HepG2 (cell line): Measurements from ENCODE around the gene NACAD. TPM values are rescaled to one million over a fixed set of nuclear protein-coding genes. Genes with fewer than 3 reads are reported as not detected.
"Not testable (repeated sequence)": the region's sequence is repeated elsewhere in the genome, so short reads cannot be mapped to it uniquely, and the experiment has no call there.

Experiments used
- ATAC-seq: fragments of 200-7000 bp; cut with Tn5 transposase; 3 replicates; pipeline ENCODE4 v1.9.1; 2020; ENCODE audit warnings: mild to moderate bottlenecking, moderate library complexity
- BruUV-seq: library from RNA; stranded (reverse); fragments of 400-500 nt; replicated peaks from 2 replicates; lab custom pipeline; 2021; lab: Mats Ljungman, UMichigan
- CTCF ChIA-PET: fragments of 300-600 bp; formaldehyde crosslinking; extraction: SDS; loops from one replicate; lab custom pipeline; 2021; ENCODE audit warnings: low total read pairs, inconsistent platforms, low intra/inter-chr PET ratio; lab: Yijun Ruan, JAX
- POLR2A ChIA-PET: fragments of 350-600 bp; sonication (Branson Sonifier 250); formaldehyde crosslinking; loops from one replicate; lab custom pipeline; 2020; ENCODE audit warnings: antibody characterized with exemption, inconsistent platforms; lab: Yijun Ruan, JAX
- DNase-seq: peaks from one replicate; pipeline ENCODE4 v3.0.0-alpha.2; 2015; ENCODE audit warnings: low spot score
- FAIRE-seq: peaks from 3 replicates; lab custom pipeline; 2011; peaks lifted over from hg19 to GRCh38; lab: Jason Lieb, UNC
- H2AFZ ChIP-seq: one replicate; pipeline ENCODE4 v1.6.1; 2011; ENCODE audit warnings: low read length, inconsistent platforms
- H3K27ac ChIP-seq: fragments of 300-600 bp; 3 replicates; pipeline ENCODE4 v1.8.0; 2011; ENCODE audit warnings: mixed run types, mild to moderate bottlenecking, mixed read lengths, low read length, inconsistent platforms; ENCODE audit not compliant: insufficient read depth; ENCODE audit errors: extremely low read length
- H3K27me3 ChIP-seq, 2 experiments: fragments of 200-600 bp in 1 of 2; 2 replicates in 1 of 2; 3 replicates in 1 of 2; pipeline versions ENCODE4 v1.6.0 to v1.8.0; 2011; ENCODE audit warnings: low read length in 2 of 2, mild to moderate bottlenecking in 2 of 2, moderate library complexity in 2 of 2, inconsistent platforms in 1 of 2; ENCODE audit not compliant: insufficient read depth in 2 of 2, control insufficient read depth in 1 of 2
- H3K36me3 ChIP-seq, 2 experiments: fragments of 200-600 bp in 1 of 2; replicated peaks in 1 of 2; 2 replicates in 1 of 2; 3 replicates in 1 of 2; pipeline versions ENCODE4 v1.5.1 to v1.8.0; 2011; ENCODE audit warnings: low read length in 2 of 2, inconsistent platforms in 1 of 2; ENCODE audit not compliant: insufficient read depth in 2 of 2, control insufficient read depth in 1 of 2
- H3K4me1 ChIP-seq: 2 replicates; pipeline ENCODE4 v1.5.1; 2012; ENCODE audit warnings: low read length, inconsistent platforms; ENCODE audit not compliant: insufficient read depth
- H3K4me2 ChIP-seq: 2 replicates; pipeline ENCODE4 v1.6.0; 2011; ENCODE audit warnings: low read depth, low read length, inconsistent platforms
- H3K4me3 ChIP-seq, 3 experiments: fragments of 200-600 bp in 1 of 3; sonication (generic), shearing (Covaris generic) in 1 of 3; replicated peaks in 1 of 3; 2 replicates each; pipeline ENCODE4 v1.5.1; 2011 to 2016; ENCODE audit warnings: low read length in 3 of 3, inconsistent platforms in 2 of 3, low read depth in 2 of 3, mild to moderate bottlenecking in 2 of 3, control low read depth in 1 of 3, mixed read lengths in 1 of 3; ENCODE audit not compliant: insufficient read depth in 1 of 3
- H3K79me2 ChIP-seq: one replicate; pipeline ENCODE4 v1.6.1; 2011; ENCODE audit warnings: low read length, inconsistent platforms; ENCODE audit not compliant: insufficient read depth
- H3K9ac ChIP-seq: 2 replicates; pipeline ENCODE4 v1.6.0; 2011; ENCODE audit warnings: mild to moderate bottlenecking, low read depth, low read length, inconsistent platforms; ENCODE audit not compliant: insufficient read depth
- H3K9me3 ChIP-seq: 2 replicates; pipeline ENCODE4 v1.5.1; 2012; ENCODE audit warnings: mild to moderate bottlenecking, low read length
- H4K20me1 ChIP-seq: 2 replicates; pipeline ENCODE4 v1.6.0; 2011; ENCODE audit warnings: inconsistent platforms, mild to moderate bottlenecking, low read length, moderate library complexity; ENCODE audit not compliant: insufficient read depth
- ZNF232 ChIP-seq: sonication (generic); formaldehyde crosslinking; IDR thresholded peaks from 2 replicates; pipeline ENCODE4 v1.4.0; 2020; ENCODE audit warnings: missing genetic modification reagents, borderline replicate concordance
- ZNF280B ChIP-seq: sonication (generic); formaldehyde crosslinking; IDR thresholded peaks from 2 replicates; pipeline ENCODE4 v1.5.0; 2020; ENCODE audit warnings: missing genetic modification reagents, mild to moderate bottlenecking, borderline replicate concordance
- ZNF816 ChIP-seq: sonication (generic); formaldehyde crosslinking; IDR thresholded peaks from 2 replicates; pipeline ENCODE4 v1.8.0; 2022; ENCODE audit warnings: missing genetic modification reagents, mild to moderate bottlenecking, borderline replicate concordance
- WGBS: methylation state at CpG from one replicate; pipeline ENCODE4 v1.1.6; 2017; ENCODE audit warnings: low lambda C conversion rate; 5-methylcytosine and 5-hydroxymethylcytosine counted together
- in situ Hi-C: cut with HindIII; loops from 2 replicates; pipeline ENCODE4 v1.10.0; 2017; ENCODE audit warnings: low pct_unique_long_range_greater_than_20kb; ENCODE audit not compliant: extremely low pct_ligation_motif_present
- intact Hi-C: fragments of 100-400 bp; cut with micrococcal nuclease; formaldehyde crosslinking; loops from one replicate; pipeline ENCODE4 v1.10.0; 2022; ENCODE audit not compliant: unreplicated experiment
- polyA plus RNA-seq, 8 experiments: library from polyadenylated mRNA; depleted of rRNA in 3 of 8; stranded (reverse) in 7 of 8; unstranded in 1 of 8; fragments of >200 nt; fragmentation: Illumina TruSeq in 4 of 8; extraction: Trizol in 4 of 8; gene quantifications; 2 replicates each; pipeline versions ENCODE4 v1.2.1 to v1.2.3, GENCODE V29; 2011 to 2016; ENCODE audit warnings: low read depth in 4 of 8, missing spikeins in 1 of 8, mixed read lengths in 1 of 8; ENCODE audit not compliant: insufficient read depth in 1 of 8
- total RNA-seq, 5 experiments: library from RNA; depleted of rRNA; stranded (reverse); fragments of >200 nt; fragmentation: Illumina TruSeq; extraction: Trizol; gene quantifications; 2 replicates each; pipeline ENCODE4 v1.2.3, GENCODE V29; 2016; ENCODE audit warnings: low read depth in 1 of 5

The NACAD gene
- total and polyA plus RNA-seq, 2 of the 13 experiments (the other 11 are each of a cell fraction or from before 2014, with no cell fraction given) = 0.04 TPM; not detected in 1

GRCh38 chr7:45035371-45035770 lies 53.4 kb downstream of the NACAD start:
- no peak overlapping the region for H3K27ac ChIP-seq
- intact Hi-C loops = no loop called here
- in situ Hi-C loops = no loop called here
- no peak overlapping the region for H2AFZ ChIP-seq
- CTCF ChIA-PET = no interaction called here
- ATAC-seq = no peak
- TF ChIP-seq ZNF232 (CRISPR knock-in tag) = no peak
- no peak for TF ChIP-seq ZNF280B (CRISPR knock-in tag)
- no peak for TF ChIP-seq ZNF816 (CRISPR knock-in tag)
- POLR2A ChIA-PET = interaction anchor here (1.1 to 1.8 kb wide), 3 partner anchors 8 to 62 kb away, joined by 3 to 9 read pairs (median 3); no protein-coding TSS in a partner anchor
- H3K79me2 ChIP-seq = peaks cover 12% of the 10 kb centered on the region
- no peak for DNase-seq
- no peaks in the 10 kb centered on the region for H3K9me3 ChIP-seq
- 95% methylated on average over 5 of the region's 5 CpGs for WGBS
- FAIRE-seq = no peak
- H3K4me1 ChIP-seq = peaks cover 70% of the 10 kb centered on the region
- H3K4me3 ChIP-seq = no peak overlapping the region
- no peaks in the 10 kb centered on the region for H3K36me3 ChIP-seq
- peak overlapping the region; percentile 3; the same call in 1 of the 2 replicates for H3K4me2 ChIP-seq
- BruUV-seq = no TSS peak
- no peaks in the 10 kb centered on the region for H3K27me3 ChIP-seq
- no peaks in the 10 kb centered on the region for H4K20me1 ChIP-seq
- no peak overlapping the region for H3K9ac ChIP-seq

GRCh38 chr7:45034710-45035109 lies 54.1 kb downstream of the NACAD start:
- H3K9ac ChIP-seq, H3K36me3 ChIP-seq, FAIRE-seq, H3K4me2 ChIP-seq, H3K27me3 ChIP-seq, DNase-seq, H3K9me3 ChIP-seq, H3K27ac ChIP-seq, H4K20me1 ChIP-seq, CTCF ChIA-PET, BruUV-seq, ATAC-seq, intact Hi-C loops, in situ Hi-C loops, H2AFZ ChIP-seq, H3K4me3 ChIP-seq: not testable (repeated sequence)
- peaks cover 74% of the 10 kb centered on the region for H3K4me1 ChIP-seq
- peaks cover 12% of the 10 kb centered on the region for H3K79me2 ChIP-seq
- WGBS = 80% methylated on average over 5 of the region's 5 CpGs
- POLR2A ChIA-PET = interaction anchor here (1.6 kb wide), 1 partner anchor 19 kb away, joined by 3 read pairs; no protein-coding TSS in a partner anchor
